D721Med (cell line): ENCODE results near the gene TMEM219.

Experiments
- DNase-seq: peaks from one replicate; pipeline ENCODE4 v3.0.0; 2011; ENCODE audit warnings: low spot score; ENCODE audit not compliant: insufficient read length
- FAIRE-seq: peaks from 2 replicates; lab custom pipeline; 2011; peaks lifted over from hg19 to GRCh38; lab: Jason Lieb, UNC
- TF ChIP-seq, protein P1 (sequence below): IDR thresholded peaks from 2 replicates; pipeline ENCODE4 v1.5.1; 2012; ENCODE audit warnings: mild to moderate bottlenecking, control low read depth; ENCODE audit not compliant: insufficient read depth; ENCODE audit errors: missing control alignments

The TMEM219 gene

GRCh38 chr16:29996766-29997250 is 34.9 kb downstream of the TMEM219 start:
- FAIRE-seq (no peak), DNase-seq (no peak)
- TF ChIP-seq, protein P1, sequence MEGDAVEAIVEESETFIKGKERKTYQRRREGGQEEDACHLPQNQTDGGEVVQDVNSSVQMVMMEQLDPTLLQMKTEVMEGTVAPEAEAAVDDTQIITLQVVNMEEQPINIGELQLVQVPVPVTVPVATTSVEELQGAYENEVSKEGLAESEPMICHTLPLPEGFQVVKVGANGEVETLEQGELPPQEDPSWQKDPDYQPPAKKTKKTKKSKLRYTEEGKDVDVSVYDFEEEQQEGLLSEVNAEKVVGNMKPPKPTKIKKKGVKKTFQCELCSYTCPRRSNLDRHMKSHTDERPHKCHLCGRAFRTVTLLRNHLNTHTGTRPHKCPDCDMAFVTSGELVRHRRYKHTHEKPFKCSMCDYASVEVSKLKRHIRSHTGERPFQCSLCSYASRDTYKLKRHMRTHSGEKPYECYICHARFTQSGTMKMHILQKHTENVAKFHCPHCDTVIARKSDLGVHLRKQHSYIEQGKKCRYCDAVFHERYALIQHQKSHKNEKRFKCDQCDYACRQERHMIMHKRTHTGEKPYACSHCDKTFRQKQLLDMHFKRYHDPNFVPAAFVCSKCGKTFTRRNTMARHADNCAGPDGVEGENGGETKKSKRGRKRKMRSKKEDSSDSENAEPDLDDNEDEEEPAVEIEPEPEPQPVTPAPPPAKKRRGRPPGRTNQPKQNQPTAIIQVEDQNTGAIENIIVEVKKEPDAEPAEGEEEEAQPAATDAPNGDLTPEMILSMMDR = no peak

DNA sequence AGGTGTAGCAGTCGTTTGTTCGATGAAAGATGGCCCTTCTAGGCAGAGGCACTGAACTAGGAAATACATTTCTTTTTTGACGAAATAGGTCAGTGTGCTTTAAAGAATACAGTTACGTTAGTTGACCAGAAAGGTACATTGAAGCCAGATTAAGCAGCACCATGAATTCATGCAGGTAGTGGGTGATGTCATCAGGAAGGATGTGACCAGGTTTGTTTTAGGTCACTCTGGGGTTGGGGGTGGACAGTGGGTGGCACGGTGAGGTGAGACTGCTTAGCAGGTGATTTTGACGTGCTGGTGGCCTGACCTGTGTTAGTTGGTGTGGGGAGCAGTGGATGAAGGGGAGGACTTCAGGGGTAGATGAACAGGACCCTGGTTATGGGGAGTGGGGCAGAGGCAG is 37.7 kb downstream of the TMEM219 start:
- no peak for DNase-seq
- TF ChIP-seq, protein P1 = no peak
- FAIRE-seq = no peak

- FAIRE-seq (no peak), DNase-seq (no peak)
- TF ChIP-seq, protein P1 = no peak
These were observed 39.1 kb downstream of the TMEM219 start for GRCh38 chr16:30000735-30001631.

DNA sequence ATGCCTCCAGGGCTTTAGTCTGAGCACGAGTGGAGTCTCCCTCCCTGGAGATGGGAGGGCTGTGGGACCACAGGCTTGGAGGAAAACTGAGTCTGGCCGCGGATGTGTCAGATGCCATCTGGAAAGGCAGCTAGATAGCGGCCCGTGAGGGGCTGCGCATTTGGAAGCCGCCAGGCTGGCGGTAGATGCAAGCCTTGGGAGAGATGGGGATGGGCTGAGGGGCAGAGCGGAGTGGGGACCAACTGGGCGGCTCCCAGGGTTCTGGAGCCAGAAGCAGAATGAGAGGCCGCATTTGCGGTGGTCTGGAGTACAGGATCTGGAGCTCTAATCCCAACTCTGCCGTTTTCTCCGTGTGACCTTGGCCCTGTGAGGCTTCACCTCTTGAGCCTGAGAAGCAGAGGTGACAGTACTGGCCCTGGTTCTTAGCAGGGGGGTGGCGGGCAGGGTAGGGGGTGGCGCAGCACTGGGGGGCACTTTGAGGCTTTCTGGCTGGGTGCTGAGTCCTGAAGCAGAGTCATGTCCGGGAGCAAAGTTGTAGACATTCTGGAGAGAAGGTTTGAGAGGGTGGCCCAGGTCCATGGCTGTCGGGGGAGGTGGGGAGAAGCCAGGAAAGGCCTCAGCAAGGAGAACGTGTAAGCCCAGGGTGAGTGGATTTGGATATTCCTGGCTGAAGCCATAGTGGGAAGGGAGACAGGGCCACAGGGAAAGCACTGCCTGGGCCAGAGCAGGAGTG is 40.9 kb downstream of the TMEM219 start:
- no peak for FAIRE-seq
- no peak for DNase-seq
- TF ChIP-seq, protein P1 = no peak

GRCh38 chr16:30003670-30004423 is 42.0 kb downstream of the TMEM219 start:
- TF ChIP-seq, protein P1 = no peak
- DNase-seq = no peak
- FAIRE-seq = no peak

DNA sequence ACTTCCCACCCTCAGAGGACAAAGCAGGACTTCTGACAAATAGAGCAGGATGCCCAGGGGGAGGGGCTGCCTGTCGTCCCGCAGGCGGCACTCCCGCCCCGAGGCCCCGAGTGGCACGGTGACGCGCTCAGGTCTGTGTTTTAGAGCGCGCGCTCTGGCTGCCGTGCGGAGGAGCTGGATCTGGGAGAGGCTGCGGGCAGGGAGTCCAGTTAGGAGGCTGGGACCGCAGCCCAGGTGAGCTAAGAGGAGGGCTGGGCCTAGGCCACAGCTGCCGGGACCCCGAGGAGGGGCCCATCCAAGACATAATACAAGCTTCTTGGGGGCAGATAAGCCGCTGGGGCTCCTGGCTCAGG is 42.5 kb downstream of the TMEM219 start:
- no peak for DNase-seq
- TF ChIP-seq, protein P1 = no peak
- FAIRE-seq = no peak
